Suprapubic skin (tissue), 3 donors: ENCODE measurements around the gene CDK4.

Experiments
- CTCF ChIP-seq, 2 donors: fragments of 200-600 bp in 1 of 2; fragments of 450-650 bp in 1 of 2; sonication (generic) in 1 of 2; IDR thresholded peaks; one replicate each; pipeline ENCODE4 v1.5.1; 2016 to 2019; ENCODE audit warnings: antibody characterized with exemption in 2 of 2, mild to moderate bottlenecking in 1 of 2, moderate library complexity in 1 of 2
- POLR2A ChIP-seq, 2 donors: fragments of 450-650 bp; IDR thresholded peaks; one replicate each; pipeline ENCODE4 v1.6.1; 2017; ENCODE audit warnings: antibody characterized with exemption in 2 of 2, mild to moderate bottlenecking in 2 of 2, moderate library complexity in 2 of 2

GRCh38 chr12:57780284-57780897 lies 28.3 kb upstream of the CDK4 start:
- TF ChIP-seq POLR2A (IDR thresholded peaks at IDR 0.05) (no peak), CTCF (IDR thresholded peaks at IDR 0.05) (no peak)
